Astrocyte of the hippocampus (primary cell): ENCODE results near the gene F13A1.
"Not testable (repeated sequence)": the region's sequence is repeated elsewhere in the genome, so short reads cannot be mapped to it uniquely, and the experiment has no call there.

Experiments used
- DNase-seq: peaks from one replicate; pipeline ENCODE4 v3.0.0; 2011; ENCODE audit warnings: low read depth, low spot score

F13A1 gene

DNA sequence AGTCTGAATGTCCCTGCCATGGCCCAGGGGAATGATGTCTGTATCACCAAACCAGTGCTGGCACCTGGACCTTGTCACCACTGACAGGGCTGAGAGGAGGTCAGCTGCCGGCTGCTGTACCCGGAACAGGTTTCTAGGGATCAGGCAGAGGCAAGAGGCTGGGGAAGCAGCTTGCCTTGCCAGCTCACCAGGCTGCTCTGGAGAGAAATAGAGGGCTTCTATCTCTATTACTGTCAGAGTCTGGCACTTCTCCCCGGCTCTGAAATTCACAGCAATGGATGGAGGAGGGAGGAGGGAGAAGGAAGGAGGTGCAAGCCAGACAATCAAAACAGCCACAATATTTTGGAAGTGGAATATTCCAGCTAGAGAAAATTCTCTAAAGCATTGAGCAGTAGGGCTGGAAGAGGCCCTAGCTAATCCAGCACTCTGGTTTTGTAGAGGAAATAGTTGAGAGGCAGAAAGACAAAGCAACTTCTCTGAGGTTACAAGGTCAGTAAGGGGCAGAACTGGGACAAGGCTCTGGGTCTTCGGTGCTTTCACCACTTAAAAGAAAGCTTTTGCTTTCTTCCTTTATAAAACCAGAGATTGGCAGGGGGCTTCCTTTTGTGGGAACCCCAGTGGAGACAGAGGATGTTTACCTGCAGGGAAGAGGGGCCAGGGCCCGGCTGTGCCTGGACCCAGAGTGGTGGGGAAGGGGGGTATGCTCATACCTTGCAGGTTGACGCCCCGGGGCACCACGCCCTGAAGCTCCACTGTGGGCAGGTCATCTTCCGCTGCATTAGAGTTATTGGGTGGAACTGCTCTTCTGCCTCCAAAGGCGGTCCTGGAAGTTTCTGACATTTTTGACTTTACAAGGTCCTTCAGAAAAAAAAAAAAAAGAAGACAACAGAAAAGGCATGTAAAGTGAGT lies 2.4 kb downstream of the F13A1 start:
- DNase-seq, result no peak

DNA sequence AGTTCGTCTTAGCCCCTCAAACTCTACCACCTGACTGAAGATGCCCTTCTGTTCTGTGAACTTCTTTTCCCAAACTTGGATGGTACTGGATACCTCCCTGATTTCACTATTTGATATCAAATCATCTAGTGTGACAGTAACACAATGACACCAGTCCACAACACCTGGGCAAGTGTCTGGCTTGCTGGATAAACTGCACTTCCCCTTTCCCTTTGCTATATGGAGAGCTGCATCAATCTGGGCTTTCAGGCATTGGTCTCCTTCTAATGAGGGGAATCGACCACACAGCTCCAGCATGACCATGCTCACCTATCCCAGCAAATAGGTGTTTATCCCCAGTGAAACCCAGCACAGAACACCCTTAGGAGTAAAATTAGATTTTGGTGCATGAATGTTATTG lies 3.1 kb downstream of the F13A1 start:
- DNase-seq, result no peak

GRCh38 chr6:6315660-6316059 lies 4.8 kb downstream of the F13A1 start:
- DNase-seq, result peak; percentile 71

- no peak for DNase-seq
Measured at GRCh38 chr6:6314596-6314995, 5.9 kb downstream of the F13A1 start.

DNA sequence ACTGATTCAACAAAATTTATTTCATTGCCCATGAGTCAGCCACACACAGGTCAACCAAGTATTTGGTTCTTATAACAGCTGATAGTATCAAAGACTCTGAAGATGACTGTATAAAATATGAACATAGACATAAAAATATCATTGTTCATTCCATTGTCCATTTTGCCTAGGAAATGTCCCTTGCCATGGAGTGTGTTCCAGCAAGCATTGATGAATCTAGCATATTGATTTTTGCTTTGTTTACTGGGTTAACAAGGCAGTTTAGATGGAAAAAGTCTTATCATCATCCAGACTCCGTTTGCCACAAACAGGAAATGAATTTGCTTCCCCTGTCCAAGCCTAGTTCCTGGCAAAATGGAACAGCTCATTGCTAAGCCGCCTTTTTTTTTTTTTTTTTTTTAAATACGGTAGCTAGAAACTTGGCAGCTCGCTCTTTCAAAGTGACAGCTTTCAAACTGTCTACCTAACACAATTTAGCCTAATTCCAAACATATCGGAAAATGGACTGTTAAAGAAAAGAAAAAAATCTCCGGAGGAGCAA lies 7.5 kb downstream of the F13A1 start:
- DNase-seq, result no peak

GRCh38 chr6:6305575-6305974 lies 14.9 kb downstream of the F13A1 start:
- DNase-seq, result no peak

- not testable (repeated sequence) for DNase-seq
Measured at GRCh38 chr6:6300383-6300782, 20.1 kb downstream of the F13A1 start.

DNA sequence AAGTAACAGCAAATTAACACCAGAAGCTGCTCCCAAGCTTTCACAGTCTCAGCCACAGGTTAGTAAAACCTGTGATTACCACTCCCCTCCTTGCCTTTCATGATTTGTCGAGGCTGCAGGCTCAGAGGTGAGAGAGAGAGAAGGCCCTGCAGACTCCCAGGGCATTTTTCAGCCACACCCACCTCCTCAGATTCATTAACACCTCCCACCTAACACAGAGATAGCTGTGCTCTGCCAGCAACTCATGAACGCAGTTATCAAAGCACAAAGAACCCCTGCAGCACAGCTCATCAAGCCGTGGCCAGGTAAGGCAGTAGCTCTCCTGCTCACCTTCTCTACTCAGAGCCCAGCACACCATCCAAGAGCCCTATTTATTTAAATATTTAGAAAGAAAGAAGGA lies 27.1 kb downstream of the F13A1 start:
- DNase-seq, result no peak

DNA sequence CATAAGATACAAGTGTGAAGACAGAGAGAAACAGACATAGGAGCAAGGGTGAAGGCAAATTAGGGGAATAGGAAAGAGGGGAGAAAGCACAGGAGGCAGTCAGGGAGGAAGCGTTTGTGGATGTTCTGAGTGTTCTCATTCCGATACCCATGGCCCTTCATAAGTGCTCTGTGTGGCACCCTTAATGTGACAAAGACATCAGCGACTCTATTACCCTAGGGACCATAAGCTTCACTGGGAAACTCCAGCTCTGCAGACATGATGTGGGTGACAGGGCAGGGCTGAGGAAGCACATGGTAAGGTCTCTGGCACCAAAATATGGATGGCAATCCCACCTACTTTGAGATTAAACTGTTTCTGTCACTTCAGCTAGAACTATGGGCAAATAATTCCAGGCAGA lies 33.0 kb downstream of the F13A1 start:
- no peak for DNase-seq

- no peak for DNase-seq
Measured at GRCh38 chr6:6285679-6286078, 34.8 kb downstream of the F13A1 start.

DNA sequence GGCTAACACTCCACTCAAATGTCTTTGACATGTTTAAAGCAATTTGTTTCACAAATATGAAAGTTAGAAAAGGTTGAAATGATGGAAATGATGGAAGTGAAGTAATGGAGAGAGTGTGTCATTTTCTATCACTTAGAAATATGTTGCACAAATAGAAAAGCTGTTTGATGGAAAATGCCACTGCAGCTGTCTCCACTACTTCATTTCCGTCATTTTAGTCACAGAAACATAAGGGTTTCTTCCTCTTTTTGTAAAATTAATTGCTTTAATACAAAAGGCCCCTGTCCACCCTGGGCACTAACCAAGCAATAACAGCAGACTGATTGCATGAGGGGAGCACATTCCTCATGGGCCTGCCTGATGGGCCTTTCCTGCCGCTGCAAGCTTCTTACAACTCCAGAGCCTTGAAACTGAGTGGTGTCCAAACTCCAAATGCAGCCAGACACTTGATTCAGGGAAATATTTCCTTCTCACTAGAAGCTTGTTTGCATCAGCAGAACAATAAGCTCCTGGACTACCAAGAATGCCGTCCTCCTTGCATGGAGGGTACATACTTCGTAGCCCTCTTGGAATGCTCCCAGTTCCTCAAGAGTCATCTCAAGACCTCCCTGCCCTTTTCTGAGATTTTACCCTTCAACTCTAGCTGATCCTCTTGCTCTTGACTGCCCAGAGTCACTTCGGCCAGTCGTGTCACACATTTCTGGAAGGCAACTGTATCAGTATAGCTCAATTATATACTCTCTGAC lies 36.1 kb downstream of the F13A1 start:
- no peak for DNase-seq

DNA sequence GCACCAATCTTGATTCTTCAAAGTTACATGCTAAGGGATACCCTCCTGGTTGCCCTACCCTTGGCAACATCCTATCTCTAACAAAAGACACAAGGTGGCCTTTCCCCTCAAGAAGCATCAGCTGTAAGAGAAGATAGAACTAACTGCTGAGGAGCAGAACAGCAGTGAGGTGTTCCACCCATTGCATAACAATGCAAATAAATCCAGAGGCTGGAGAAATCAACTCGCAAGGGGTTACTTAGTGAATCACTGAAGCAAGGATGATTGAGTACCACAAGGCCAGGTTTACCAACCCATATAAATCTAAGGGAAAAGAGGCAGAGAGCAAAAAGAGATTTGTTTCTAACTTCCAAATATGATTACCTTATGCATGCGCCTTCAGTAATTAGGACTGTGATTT lies 36.7 kb downstream of the F13A1 start:
- DNase-seq, result no peak

DNA sequence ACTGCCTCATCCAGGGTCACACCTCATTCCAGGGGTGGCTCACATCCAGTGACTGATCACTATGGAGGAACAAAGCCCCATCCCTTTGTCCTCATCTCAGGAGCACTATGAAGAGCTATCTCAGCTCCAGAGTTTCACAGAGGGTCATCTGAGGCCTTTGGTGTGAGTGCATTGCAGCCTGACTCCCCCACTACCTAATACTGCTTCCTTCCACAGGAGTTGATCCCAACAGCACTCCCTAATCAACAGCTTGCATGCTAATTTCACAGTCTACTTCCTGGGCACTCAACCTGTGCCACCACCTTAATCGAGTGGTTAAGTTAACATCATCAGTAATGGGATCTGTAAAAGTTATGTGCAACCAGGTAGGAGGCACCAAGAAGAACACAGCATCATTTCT lies 37.7 kb downstream of the F13A1 start:
- DNase-seq, result no peak

DNA sequence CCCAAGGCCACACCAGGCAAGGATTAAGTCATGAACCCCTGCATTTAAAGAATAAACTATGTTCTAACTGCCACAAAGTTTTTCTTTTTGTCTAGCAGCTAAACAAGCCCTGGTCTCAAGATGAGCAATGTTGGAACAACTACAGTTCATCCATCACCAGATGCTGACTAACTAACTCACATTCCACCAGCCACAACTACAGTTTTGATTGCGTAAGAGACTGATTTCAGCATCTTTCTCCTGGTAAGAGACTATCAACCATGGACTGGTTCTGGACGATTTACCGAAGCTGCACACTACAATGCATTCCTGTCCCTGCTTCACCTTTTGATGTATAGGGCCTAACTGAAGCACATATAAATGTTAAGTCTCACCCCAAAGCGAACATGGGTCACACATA lies 43.0 kb downstream of the F13A1 start:
- DNase-seq, result peak; percentile 26

- no peak for DNase-seq
Measured at GRCh38 chr6:6270948-6271535, 49.4 kb downstream of the F13A1 start.

DNA sequence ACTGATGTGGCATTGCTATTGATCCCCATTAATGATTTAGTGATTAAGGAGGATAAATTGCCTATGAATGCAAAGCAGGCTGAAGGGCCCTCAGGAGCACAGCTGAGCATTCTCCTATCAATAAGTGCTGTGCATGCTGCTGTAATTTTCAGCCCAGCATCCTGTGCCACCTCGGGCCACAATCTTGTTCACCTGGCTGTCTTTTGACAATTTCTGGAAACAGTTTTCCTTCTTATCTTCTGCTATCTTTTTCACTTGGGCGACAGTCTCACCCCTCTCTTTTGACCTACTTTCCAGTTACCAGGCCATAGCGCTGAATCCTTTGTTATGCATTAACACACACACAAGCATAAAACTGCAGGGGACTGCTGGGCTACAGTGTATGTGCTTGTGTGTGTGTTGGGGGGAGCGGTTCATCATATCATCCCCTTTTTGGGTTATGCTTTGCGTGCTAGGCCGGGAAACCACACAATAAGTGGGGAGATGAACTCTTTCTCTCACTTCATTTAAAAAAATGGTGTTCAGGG lies 60.2 kb downstream of the F13A1 start:
- DNase-seq, result no peak

- DNase-seq, result peak; percentile 27
Measured at GRCh38 chr6:6256886-6257285, 63.6 kb downstream of the F13A1 start.

GRCh38 chr6:6256259-6256658 lies 64.2 kb downstream of the F13A1 start:
- no peak for DNase-seq

GRCh38 chr6:6251555-6252280 lies 68.7 kb downstream of the F13A1 start:
- no peak for DNase-seq

DNA sequence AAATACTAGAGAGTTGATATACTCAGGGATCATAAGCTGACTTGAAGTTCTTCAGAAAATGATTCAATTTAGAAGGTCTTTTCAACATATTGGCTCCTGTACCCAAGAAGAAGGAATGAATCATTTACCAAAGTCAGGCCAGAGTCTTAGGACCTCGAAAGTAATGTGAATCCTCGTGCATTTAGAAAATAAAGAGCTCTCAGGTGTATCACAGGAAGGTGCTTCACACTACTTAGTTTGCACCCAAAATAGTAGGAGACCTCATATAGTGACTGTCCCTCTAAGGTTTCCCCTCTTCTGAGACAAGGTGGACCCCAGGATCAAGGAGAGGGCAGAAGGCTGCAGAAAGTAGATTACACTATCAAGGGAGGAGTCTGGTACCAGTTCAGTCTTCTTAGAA lies 71.8 kb downstream of the F13A1 start:
- DNase-seq, result no peak

GRCh38 chr6:6246544-6246943 lies 73.9 kb downstream of the F13A1 start:
- no peak for DNase-seq
